DOHH2 (cell line): ENCODE results near the gene RAB19.

Experiments used
- EZH2phosphoT487 ChIP-seq: fragments of 200-600 bp; sonication (generic); IDR thresholded peaks from 2 replicates; pipeline ENCODE4 v1.6.1; 2017; ENCODE audit warnings: borderline replicate concordance, mild to moderate bottlenecking, antibody characterized with exemption, low read length, moderate library complexity, mixed read lengths
- TF ChIP-seq, protein P1 (sequence below): fragments of 200-600 bp; sonication (generic); IDR thresholded peaks from one replicate; pipeline ENCODE4 v1.5.1; 2014; ENCODE audit warnings: antibody characterized with exemption, mild to moderate bottlenecking, low read depth, low read length; ENCODE audit not compliant: poor library complexity, severe bottlenecking

DNA sequence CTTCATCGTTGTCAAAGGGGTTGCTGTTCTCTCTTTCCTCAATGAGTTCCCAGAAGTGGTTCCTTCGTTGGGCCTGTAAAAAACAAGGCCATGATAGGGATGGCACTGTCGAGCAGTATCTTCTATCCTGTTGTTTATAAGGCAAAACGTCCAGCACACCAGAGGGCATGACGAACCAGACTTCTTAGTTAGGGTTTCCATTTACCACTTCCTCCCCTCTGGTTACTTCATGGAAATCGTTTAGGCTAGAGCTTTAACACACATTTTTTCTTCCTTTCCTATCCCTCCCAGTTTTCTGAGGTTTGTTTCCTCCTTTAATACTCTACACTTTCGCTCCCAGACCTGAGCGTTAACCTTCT, 50.8 kb downstream of the RAB19 start:
- TF ChIP-seq, protein P1, sequence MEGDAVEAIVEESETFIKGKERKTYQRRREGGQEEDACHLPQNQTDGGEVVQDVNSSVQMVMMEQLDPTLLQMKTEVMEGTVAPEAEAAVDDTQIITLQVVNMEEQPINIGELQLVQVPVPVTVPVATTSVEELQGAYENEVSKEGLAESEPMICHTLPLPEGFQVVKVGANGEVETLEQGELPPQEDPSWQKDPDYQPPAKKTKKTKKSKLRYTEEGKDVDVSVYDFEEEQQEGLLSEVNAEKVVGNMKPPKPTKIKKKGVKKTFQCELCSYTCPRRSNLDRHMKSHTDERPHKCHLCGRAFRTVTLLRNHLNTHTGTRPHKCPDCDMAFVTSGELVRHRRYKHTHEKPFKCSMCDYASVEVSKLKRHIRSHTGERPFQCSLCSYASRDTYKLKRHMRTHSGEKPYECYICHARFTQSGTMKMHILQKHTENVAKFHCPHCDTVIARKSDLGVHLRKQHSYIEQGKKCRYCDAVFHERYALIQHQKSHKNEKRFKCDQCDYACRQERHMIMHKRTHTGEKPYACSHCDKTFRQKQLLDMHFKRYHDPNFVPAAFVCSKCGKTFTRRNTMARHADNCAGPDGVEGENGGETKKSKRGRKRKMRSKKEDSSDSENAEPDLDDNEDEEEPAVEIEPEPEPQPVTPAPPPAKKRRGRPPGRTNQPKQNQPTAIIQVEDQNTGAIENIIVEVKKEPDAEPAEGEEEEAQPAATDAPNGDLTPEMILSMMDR, result no peak
- no peak for TF ChIP-seq EZH2phosphoT487
